Chondrocyte (in vitro differentiated cells): ENCODE results near the gene ZDHHC7. TPM values are rescaled to one million over a fixed set of nuclear protein-coding genes. Genes with fewer than 3 reads are reported as not detected.
"Not testable (repeated sequence)": the region's sequence is repeated elsewhere in the genome, so short reads cannot be mapped to it uniquely, and the experiment has no call there.

ENCODE experiments used
- DNase-seq: peaks from one replicate; pipeline ENCODE4 v3.0.0; 2021; ENCODE audit warnings: mixed read lengths, low spot score
- H3K27ac Mint-ChIP-seq: one replicate; pipeline ENCODE4 v1.8.0; 2021; ENCODE audit warnings: mild to moderate bottlenecking, moderate library complexity, mixed read lengths; ENCODE audit not compliant: unreplicated experiment
- H3K27me3 Mint-ChIP-seq: 2 replicates; pipeline ENCODE4 v1.8.0; 2021; ENCODE audit warnings: low read depth, mixed read lengths
- H3K36me3 Mint-ChIP-seq: 2 replicates; pipeline ENCODE4 v1.8.0; 2021; ENCODE audit warnings: low read depth, mixed read lengths
- H3K4me1 Mint-ChIP-seq: 2 replicates; pipeline ENCODE4 v1.8.0; 2021; ENCODE audit warnings: low read depth, mild to moderate bottlenecking, mixed read lengths
- H3K4me3 Mint-ChIP-seq: one replicate; pipeline ENCODE4 v1.8.0; 2021; ENCODE audit warnings: mild to moderate bottlenecking, moderate library complexity, mixed read lengths; ENCODE audit not compliant: unreplicated experiment
- H3K9me3 Mint-ChIP-seq: 2 replicates; pipeline ENCODE4 v1.8.0; 2021; ENCODE audit warnings: low read depth, mixed read lengths
- total RNA-seq: library from RNA; stranded (reverse); gene quantifications from 3 replicates; pipeline ENCODE4 v1.2.1, GENCODE V29; 2021
- TF ChIP-seq, protein P1 (sequence below): fragments of 200-600 bp; sonication (generic); IDR thresholded peaks from 2 replicates; pipeline ENCODE4 v1.5.0; 2021; ENCODE audit warnings: antibody characterized with exemption, mild to moderate bottlenecking, moderate library complexity

ZDHHC7 gene
- total RNA-seq, 1 donor from 2014 or later, result 50.2 TPM

GRCh38 chr16:85036236-85037049, 25.1 kb upstream of the ZDHHC7 start:
- TF ChIP-seq, protein P1, sequence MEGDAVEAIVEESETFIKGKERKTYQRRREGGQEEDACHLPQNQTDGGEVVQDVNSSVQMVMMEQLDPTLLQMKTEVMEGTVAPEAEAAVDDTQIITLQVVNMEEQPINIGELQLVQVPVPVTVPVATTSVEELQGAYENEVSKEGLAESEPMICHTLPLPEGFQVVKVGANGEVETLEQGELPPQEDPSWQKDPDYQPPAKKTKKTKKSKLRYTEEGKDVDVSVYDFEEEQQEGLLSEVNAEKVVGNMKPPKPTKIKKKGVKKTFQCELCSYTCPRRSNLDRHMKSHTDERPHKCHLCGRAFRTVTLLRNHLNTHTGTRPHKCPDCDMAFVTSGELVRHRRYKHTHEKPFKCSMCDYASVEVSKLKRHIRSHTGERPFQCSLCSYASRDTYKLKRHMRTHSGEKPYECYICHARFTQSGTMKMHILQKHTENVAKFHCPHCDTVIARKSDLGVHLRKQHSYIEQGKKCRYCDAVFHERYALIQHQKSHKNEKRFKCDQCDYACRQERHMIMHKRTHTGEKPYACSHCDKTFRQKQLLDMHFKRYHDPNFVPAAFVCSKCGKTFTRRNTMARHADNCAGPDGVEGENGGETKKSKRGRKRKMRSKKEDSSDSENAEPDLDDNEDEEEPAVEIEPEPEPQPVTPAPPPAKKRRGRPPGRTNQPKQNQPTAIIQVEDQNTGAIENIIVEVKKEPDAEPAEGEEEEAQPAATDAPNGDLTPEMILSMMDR, result no peak
- no peaks in the 10 kb centered on the region for H3K4me1 Mint-ChIP-seq
- no peaks in the 10 kb centered on the region for H3K9me3 Mint-ChIP-seq
- no peaks in the 10 kb centered on the region for H3K27me3 Mint-ChIP-seq
- H3K27ac Mint-ChIP-seq, result no peak overlapping the region
- no peak for DNase-seq
- no peak overlapping the region for H3K4me3 Mint-ChIP-seq
- peaks cover 6% of the 10 kb centered on the region for H3K36me3 Mint-ChIP-seq

DNA sequence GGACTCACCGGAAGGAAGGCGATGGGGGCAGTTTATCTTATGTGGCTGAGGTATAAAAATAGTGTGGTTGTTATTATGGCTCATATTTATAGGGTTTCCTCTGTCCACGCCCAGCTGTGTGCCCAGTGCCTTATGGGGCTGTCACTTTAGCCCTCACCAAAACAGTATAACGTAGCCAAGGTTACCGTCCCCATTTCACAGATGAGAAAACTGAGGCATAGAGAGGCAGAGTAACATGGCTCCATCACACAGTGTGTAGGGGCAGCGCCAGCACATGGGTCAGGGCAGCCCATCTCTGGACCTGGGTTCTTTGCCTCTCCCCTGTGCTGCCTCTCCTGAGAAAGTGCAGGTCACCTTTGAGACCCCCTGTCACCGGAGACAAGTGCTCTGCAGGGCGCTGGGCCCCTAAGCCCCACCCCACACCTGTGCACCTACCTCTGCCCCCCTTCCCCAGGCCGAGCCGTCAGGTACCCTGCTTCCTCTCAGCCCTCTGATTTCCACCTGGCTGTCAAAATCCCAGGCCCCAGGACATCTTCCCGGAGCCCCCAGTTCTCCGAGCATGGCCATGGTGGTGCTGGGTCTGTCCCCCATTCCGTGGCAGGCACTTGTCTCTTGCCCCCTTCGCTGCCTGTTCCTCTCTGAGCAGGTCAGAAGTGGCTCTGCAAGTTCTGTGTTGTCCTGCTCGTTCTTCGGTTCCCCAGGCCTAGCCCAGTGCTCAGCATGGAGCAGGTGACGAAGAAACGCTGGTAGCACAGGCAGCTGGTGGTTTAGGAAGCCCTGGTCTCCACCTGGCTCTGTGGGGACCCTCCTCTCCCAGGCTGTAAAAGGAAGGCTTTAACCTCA, 23.5 kb upstream of the ZDHHC7 start:
- TF ChIP-seq, protein P1, result no peak
- no peaks in the 10 kb centered on the region for H3K27me3 Mint-ChIP-seq
- H3K27ac Mint-ChIP-seq, result no peak overlapping the region
- no peaks in the 10 kb centered on the region for H3K9me3 Mint-ChIP-seq
- peaks cover 3% of the 10 kb centered on the region for H3K4me1 Mint-ChIP-seq
- no peak overlapping the region for H3K4me3 Mint-ChIP-seq
- DNase-seq, result no peak
- peaks cover 6% of the 10 kb centered on the region for H3K36me3 Mint-ChIP-seq

DNA sequence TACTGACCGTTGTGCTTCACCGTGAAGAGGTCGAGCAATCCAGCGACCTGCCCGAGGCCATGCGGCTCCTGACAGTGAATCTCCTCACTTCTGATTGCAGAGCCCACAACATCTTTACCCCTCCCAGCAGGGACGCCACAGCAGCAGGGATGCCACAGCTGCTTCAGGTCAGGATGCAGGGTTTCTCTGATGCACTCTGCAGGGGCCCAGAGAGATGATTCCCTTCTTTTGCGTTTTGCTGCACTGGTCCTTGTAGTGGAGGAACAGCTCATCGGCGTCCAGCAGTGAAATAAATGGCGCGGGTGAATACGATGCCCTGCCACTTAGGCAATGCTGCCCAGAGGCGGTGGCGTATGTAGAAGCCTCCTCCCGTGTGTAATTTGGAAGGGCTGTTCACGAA, 21.8 kb upstream of the ZDHHC7 start:
- no peak overlapping the region for H3K27ac Mint-ChIP-seq
- no peak for DNase-seq
- H3K27me3 Mint-ChIP-seq, result no peaks in the 10 kb centered on the region
- H3K36me3 Mint-ChIP-seq, result peaks cover 6% of the 10 kb centered on the region
- peaks cover 18% of the 10 kb centered on the region for H3K4me1 Mint-ChIP-seq
- no peak overlapping the region for H3K4me3 Mint-ChIP-seq
- TF ChIP-seq, protein P1, result no peak
- H3K9me3 Mint-ChIP-seq, result no peaks in the 10 kb centered on the region

DNA sequence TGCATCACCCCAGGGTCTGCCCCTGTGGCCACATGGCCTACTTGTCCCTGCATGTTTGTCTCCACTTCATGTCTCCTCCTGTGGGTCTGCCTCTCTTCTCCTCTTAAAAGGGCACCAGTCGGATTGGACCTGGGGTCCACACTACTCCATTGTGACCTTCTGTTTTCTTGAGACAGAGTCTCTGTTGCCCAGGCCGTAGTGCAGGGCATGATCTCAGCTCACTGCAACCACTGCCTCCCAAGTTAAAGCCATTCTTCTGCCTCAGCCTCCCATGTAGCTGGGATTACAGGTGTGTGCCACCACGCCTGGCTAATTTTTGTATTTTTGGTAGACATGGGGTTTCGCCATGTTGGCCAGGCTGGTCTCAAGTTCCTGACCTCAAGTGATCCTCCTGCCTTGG, 20.9 kb upstream of the ZDHHC7 start:
- DNase-seq, H3K4me3 Mint-ChIP-seq, H3K36me3 Mint-ChIP-seq, H3K27me3 Mint-ChIP-seq, H3K27ac Mint-ChIP-seq, H3K9me3 Mint-ChIP-seq: not testable (repeated sequence)
- peaks cover 23% of the 10 kb centered on the region for H3K4me1 Mint-ChIP-seq

DNA sequence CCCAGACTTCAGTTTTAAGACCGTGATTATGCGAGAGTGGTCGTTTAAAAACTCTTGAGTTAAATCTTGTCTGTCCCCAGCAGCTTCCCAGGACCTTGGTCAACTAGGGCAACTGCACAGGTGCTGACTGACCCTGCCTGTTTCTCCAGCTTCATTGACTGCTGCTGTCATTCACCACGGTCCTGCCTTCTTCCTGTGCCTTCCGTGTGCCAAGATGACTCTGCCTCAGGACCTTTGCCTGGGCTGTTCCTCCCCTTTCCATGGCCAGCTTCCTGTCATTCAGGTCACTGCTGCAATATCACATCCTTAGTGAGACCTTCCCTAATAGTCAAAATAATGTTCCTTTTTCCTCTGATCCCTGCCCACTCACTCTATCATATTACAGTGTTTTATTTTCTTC, 20.1 kb upstream of the ZDHHC7 start:
- no peak overlapping the region for H3K4me3 Mint-ChIP-seq
- TF ChIP-seq, protein P1, result no peak
- no peaks in the 10 kb centered on the region for H3K27me3 Mint-ChIP-seq
- H3K27ac Mint-ChIP-seq, result no peak overlapping the region
- peaks cover 3% of the 10 kb centered on the region for H3K36me3 Mint-ChIP-seq
- no peaks in the 10 kb centered on the region for H3K9me3 Mint-ChIP-seq
- no peak for DNase-seq
- peaks cover 30% of the 10 kb centered on the region for H3K4me1 Mint-ChIP-seq
